Suprapubic skin (tissue), 4 donors: ENCODE measurements around the gene MNT. TPM values are rescaled to one million over a fixed set of nuclear protein-coding genes. Genes with fewer than 3 reads are reported as not detected.

Experiments used
- DNase-seq, 2 donors: peaks; one replicate each; pipeline ENCODE4 v3.0.0-alpha.2; 2019; ENCODE audit warnings: low spot score in 2 of 2
- H3K27ac ChIP-seq: fragments of 200-600 bp; sonication (generic); one replicate; pipeline ENCODE4 v1.5.1; 2019
- H3K27me3 ChIP-seq: fragments of 200-600 bp; sonication (generic); one replicate; pipeline ENCODE4 v1.5.1; 2019
- H3K36me3 ChIP-seq: fragments of 200-600 bp; sonication (generic); one replicate; pipeline ENCODE4 v1.5.1; 2019
- H3K4me1 ChIP-seq: fragments of 200-600 bp; sonication (generic); one replicate; pipeline ENCODE4 v1.5.1; 2019
- H3K4me3 ChIP-seq: fragments of 200-600 bp; sonication (generic); one replicate; pipeline ENCODE4 v1.5.1; 2019; ENCODE audit warnings: mild to moderate bottlenecking
- H3K9me3 ChIP-seq: fragments of 200-600 bp; sonication (generic); one replicate; pipeline ENCODE4 v1.5.1; 2019
- EP300 ChIP-seq: sonication (generic); formaldehyde crosslinking; IDR thresholded peaks from one replicate; pipeline ENCODE4 v1.6.1; 2017; ENCODE audit warnings: antibody characterized with exemption
- POLR2A ChIP-seq, 2 donors: fragments of 450-650 bp; IDR thresholded peaks; one replicate each; pipeline ENCODE4 v1.6.1; 2017; ENCODE audit warnings: antibody characterized with exemption in 2 of 2, mild to moderate bottlenecking in 2 of 2, moderate library complexity in 2 of 2
- POLR2AphosphoS5 ChIP-seq, 3 donors: sonication (generic); formaldehyde crosslinking; IDR thresholded peaks; one replicate each; pipeline ENCODE4 v1.6.1; 2017; ENCODE audit warnings: antibody characterized with exemption in 3 of 3
- WGBS: methylation state at CpG from one replicate; pipeline ENCODE4 v1.1.5; 2018; 5-methylcytosine and 5-hydroxymethylcytosine counted together
- total RNA-seq, 4 donors: library from RNA; depleted of rRNA; stranded (reverse); fragments of >200 nt; gene quantifications; one replicate each; pipeline ENCODE4 v1.1.0, GENCODE V29; 2016
- TF ChIP-seq, protein P1 (sequence below), 2 donors: fragments of 200-600 bp in 1 of 2; fragments of 450-650 bp in 1 of 2; sonication (generic) in 1 of 2; IDR thresholded peaks; one replicate each; pipeline ENCODE4 v1.5.1; 2016 to 2019; ENCODE audit warnings: antibody characterized with exemption in 2 of 2, mild to moderate bottlenecking in 1 of 2, moderate library complexity in 1 of 2

MNT gene
- total RNA-seq, 4 donors from 2014 or later = 20.9 to 50.0 (median 44.1) TPM

DNA sequence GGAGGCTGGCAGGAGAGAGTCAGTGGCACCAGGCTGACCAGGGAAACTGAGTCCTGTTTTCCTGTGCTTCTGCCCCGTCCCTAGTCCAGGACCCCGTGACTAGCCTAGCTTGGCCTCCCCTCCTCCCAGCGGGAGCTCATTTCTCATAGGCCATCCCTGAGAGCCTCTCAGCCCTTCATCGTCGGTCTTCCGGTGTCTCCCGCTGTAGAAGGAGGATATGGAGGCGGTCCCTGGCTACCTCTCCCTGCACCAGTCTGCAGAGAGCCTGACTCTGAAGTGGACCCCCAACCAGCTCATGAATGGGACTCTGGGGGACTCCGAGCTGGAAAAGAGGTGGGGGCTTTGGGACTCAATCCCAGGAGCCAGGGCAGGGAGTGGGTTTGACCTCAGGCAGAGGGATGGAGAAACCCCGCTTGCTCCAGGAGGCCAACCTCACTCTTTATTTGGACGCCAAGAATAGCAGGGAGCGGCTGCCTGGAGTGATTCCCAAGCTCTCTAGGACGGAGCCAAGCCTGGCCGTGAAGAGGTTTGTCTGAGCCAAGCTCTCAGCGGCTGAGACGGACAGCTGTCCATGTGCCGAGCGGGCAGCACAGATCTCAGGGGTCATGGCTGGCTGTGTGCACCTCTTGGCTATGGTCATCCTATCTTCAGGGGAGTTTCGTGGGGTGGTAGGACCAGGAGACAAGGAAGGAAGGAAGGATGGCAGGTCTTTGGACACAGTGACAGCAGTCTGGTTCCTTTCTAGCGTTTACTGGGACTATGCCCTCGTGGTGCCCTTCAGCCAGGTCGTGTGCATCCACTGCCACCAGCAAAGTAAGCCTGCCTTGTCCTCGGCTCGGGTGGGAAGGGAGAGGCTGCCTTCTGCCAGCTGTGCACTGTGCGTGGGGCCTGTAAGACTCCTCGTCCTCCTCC lies 36.8 kb downstream of the MNT start:
- H3K27me3 ChIP-seq = no peaks in the 10 kb centered on the region
- peaks cover 15% of the 10 kb centered on the region for H3K4me1 ChIP-seq
- WGBS = 49% methylated on average over 15 of the region's 26 CpGs
- no peaks in the 10 kb centered on the region for H3K9me3 ChIP-seq
- no peak overlapping the region for H3K27ac ChIP-seq
- peaks cover 28% of the 10 kb centered on the region for H3K36me3 ChIP-seq
- no peak overlapping the region for H3K4me3 ChIP-seq
- no peak for TF ChIP-seq POLR2A (IDR thresholded peaks at IDR 0.05)
- TF ChIP-seq POLR2AphosphoS5 (IDR thresholded peaks at IDR 0.05) = no peak
- no peak for TF ChIP-seq EP300
- TF ChIP-seq, protein P1, sequence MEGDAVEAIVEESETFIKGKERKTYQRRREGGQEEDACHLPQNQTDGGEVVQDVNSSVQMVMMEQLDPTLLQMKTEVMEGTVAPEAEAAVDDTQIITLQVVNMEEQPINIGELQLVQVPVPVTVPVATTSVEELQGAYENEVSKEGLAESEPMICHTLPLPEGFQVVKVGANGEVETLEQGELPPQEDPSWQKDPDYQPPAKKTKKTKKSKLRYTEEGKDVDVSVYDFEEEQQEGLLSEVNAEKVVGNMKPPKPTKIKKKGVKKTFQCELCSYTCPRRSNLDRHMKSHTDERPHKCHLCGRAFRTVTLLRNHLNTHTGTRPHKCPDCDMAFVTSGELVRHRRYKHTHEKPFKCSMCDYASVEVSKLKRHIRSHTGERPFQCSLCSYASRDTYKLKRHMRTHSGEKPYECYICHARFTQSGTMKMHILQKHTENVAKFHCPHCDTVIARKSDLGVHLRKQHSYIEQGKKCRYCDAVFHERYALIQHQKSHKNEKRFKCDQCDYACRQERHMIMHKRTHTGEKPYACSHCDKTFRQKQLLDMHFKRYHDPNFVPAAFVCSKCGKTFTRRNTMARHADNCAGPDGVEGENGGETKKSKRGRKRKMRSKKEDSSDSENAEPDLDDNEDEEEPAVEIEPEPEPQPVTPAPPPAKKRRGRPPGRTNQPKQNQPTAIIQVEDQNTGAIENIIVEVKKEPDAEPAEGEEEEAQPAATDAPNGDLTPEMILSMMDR (IDR thresholded peaks at IDR 0.05) = no peak
- DNase-seq = no peak

DNA sequence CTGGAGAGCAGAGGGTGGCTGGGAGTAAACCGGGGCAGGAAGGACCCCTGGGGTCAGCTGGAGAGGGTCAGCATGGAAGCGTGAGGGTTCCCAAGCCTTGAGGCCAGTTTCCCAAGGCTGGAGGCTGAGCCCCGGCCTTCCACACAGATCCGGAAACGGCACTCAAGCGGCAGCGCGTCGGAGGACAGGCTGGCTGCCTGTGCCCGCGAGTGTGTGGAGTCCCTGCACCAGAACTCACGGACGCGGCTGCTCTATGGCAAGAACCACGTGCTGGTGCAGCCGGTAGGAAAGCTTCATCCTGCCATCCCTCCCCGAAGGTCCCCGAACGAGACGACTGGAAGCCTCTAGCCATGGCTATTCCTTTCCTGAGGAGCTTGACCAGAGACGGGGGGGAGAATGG lies 37.5 kb downstream of the MNT start:
- DNase-seq = no peak
- Histone ChIP-seq H3K27ac (no peak overlapping the region), H3K27me3 (no peaks in the 10 kb centered on the region), H3K36me3 (peaks cover 28% of the 10 kb centered on the region), H3K4me3 (no peak overlapping the region), H3K4me1 (peaks cover 15% of the 10 kb centered on the region), H3K9me3 (no peaks in the 10 kb centered on the region)
- 96% methylated on average over 8 of the region's 21 CpGs for WGBS
- TF ChIP-seq POLR2A (IDR thresholded peaks at IDR 0.05) (no peak), POLR2AphosphoS5 (IDR thresholded peaks at IDR 0.05) (no peak), EP300 (no peak)
- TF ChIP-seq, protein P1 (IDR thresholded peaks at IDR 0.05) = no peak

DNA sequence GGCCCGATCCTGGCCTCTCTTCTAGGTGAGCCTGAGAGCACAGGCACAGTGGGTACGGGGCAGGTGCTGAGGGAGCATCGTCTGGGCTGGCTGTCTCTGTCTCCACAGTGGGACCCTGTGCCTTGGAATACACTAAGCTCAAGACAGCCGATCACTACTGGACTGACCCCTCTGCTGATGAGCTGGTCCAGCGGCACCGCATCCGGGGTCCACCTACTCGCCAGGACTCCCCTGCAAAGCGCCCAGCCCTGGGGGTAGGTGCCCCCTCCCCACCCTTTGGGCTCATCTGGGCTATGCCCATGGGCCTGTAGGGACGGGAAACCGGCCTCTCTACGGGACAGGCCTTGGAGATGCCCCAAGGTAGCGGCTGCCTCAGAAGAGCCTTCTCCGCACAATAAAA lies 38.0 kb downstream of the MNT start:
- H3K36me3 ChIP-seq = peaks cover 28% of the 10 kb centered on the region
- no peak overlapping the region for H3K27ac ChIP-seq
- H3K4me1 ChIP-seq = peaks cover 13% of the 10 kb centered on the region
- WGBS = 96% methylated on average over 5 of the region's 14 CpGs
- no peaks in the 10 kb centered on the region for H3K9me3 ChIP-seq
- DNase-seq = no peak
- TF ChIP-seq POLR2A (IDR thresholded peaks at IDR 0.05) = no peak
- TF ChIP-seq POLR2AphosphoS5 (IDR thresholded peaks at IDR 0.05) = no peak
- TF ChIP-seq EP300 = no peak
- H3K27me3 ChIP-seq = no peaks in the 10 kb centered on the region
- H3K4me3 ChIP-seq = no peak overlapping the region

- Histone ChIP-seq H3K9me3 (no peaks in the 10 kb centered on the region), H3K4me3 (no peak overlapping the region), H3K27me3 (no peaks in the 10 kb centered on the region), H3K36me3 (peaks cover 28% of the 10 kb centered on the region), H3K27ac (no peak overlapping the region), H3K4me1 (peaks cover 13% of the 10 kb centered on the region)
- DNase-seq = no peak
- WGBS = 94% methylated on average over 18 of the region's 19 CpGs
- TF ChIP-seq EP300 = no peak
- no peak for TF ChIP-seq POLR2AphosphoS5 (IDR thresholded peaks at IDR 0.05)
- TF ChIP-seq, protein P1 (IDR thresholded peaks at IDR 0.05) = no peak
- TF ChIP-seq POLR2A (IDR thresholded peaks at IDR 0.05) = no peak
These were observed 38.4 kb downstream of the MNT start for GRCh38 chr17:2362416-2362815.

GRCh38 chr17:2362016-2362415 lies 38.8 kb downstream of the MNT start:
- H3K4me3 ChIP-seq = no peak overlapping the region
- TF ChIP-seq POLR2A (IDR thresholded peaks at IDR 0.05) (no peak), EP300 (no peak), POLR2AphosphoS5 (IDR thresholded peaks at IDR 0.05) (no peak)
- TF ChIP-seq, protein P1 (IDR thresholded peaks at IDR 0.05) = no peak
- H3K4me1 ChIP-seq = peaks cover 13% of the 10 kb centered on the region
- H3K9me3 ChIP-seq = no peaks in the 10 kb centered on the region
- H3K27me3 ChIP-seq = no peaks in the 10 kb centered on the region
- 98% methylated on average over 20 of the region's 20 CpGs for WGBS
- no peak overlapping the region for H3K27ac ChIP-seq
- H3K36me3 ChIP-seq = peaks cover 25% of the 10 kb centered on the region
- DNase-seq = no peak
